Thoracic aorta (tissue), 2 donors: ENCODE results near the gene NFKB2. TPM values are rescaled to one million over a fixed set of nuclear protein-coding genes. Genes with fewer than 3 reads are reported as not detected.

Experiments
- ATAC-seq: fragments of 150-250 bp; one replicate; pipeline ENCODE4 v1.8.0; 2017; ENCODE audit warnings: low read depth; ENCODE audit not compliant: insufficient number of reproducible peaks, low FRiP score
- DNase-seq: peaks from one replicate; pipeline ENCODE4 v3.0.0-alpha.2; 2020; ENCODE audit warnings: low spot score
- H3K27ac ChIP-seq, 2 donors: fragments of 200-600 bp; sonication (generic); 1 replicate in 1 of 2; 2 replicates in 1 of 2; pipeline ENCODE4 v1.5.1; 2016; ENCODE audit warnings: mild to moderate bottlenecking in 2 of 2, moderate library complexity in 2 of 2
- H3K27me3 ChIP-seq: fragments of 200-600 bp; sonication (generic); replicated peaks from 2 replicates; pipeline ENCODE4 v1.6.0; 2016; ENCODE audit warnings: mild to moderate bottlenecking; ENCODE audit not compliant: insufficient read depth
- H3K36me3 ChIP-seq: fragments of 200-600 bp; sonication (generic); one replicate; pipeline ENCODE4 v1.5.1; 2016
- H3K4me1 ChIP-seq, 2 donors: fragments of 200-600 bp; sonication (generic); 1 replicate in 1 of 2; 2 replicates in 1 of 2; pipeline versions ENCODE4 v1.5.1 to v1.6.0; 2016; ENCODE audit warnings: low read depth in 2 of 2, mild to moderate bottlenecking in 1 of 2; ENCODE audit not compliant: control insufficient read depth in 1 of 2
- H3K4me3 ChIP-seq: fragments of 200-600 bp; sonication (generic); 2 replicates; pipeline ENCODE4 v1.5.1; 2016; ENCODE audit warnings: mild to moderate bottlenecking
- H3K9me3 ChIP-seq: fragments of 200-600 bp; sonication (generic); 2 replicates; pipeline ENCODE4 v1.5.1; 2016
- total RNA-seq, 2 donors: library from RNA; depleted of rRNA; stranded (reverse); fragments of >200 nt; gene quantifications; one replicate each; pipeline versions ENCODE4 v1.1.0 to v1.2.3, GENCODE V29; 2016
- TF ChIP-seq, protein P1 (sequence below): fragments of 200-600 bp; sonication (generic); IDR thresholded peaks from one replicate; pipeline ENCODE4 v1.5.1; 2019; ENCODE audit warnings: antibody characterized with exemption

NFKB2 gene
- total RNA-seq, 2 donors from 2014 or later = 26.8 to 40.9 TPM

GRCh38 chr10:102425444-102425843 lies 29.9 kb downstream of the NFKB2 start:
- TF ChIP-seq, protein P1, sequence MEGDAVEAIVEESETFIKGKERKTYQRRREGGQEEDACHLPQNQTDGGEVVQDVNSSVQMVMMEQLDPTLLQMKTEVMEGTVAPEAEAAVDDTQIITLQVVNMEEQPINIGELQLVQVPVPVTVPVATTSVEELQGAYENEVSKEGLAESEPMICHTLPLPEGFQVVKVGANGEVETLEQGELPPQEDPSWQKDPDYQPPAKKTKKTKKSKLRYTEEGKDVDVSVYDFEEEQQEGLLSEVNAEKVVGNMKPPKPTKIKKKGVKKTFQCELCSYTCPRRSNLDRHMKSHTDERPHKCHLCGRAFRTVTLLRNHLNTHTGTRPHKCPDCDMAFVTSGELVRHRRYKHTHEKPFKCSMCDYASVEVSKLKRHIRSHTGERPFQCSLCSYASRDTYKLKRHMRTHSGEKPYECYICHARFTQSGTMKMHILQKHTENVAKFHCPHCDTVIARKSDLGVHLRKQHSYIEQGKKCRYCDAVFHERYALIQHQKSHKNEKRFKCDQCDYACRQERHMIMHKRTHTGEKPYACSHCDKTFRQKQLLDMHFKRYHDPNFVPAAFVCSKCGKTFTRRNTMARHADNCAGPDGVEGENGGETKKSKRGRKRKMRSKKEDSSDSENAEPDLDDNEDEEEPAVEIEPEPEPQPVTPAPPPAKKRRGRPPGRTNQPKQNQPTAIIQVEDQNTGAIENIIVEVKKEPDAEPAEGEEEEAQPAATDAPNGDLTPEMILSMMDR = no peak
- ATAC-seq (no peak), DNase-seq (no peak)
- H3K27ac ChIP-seq = no peak overlapping the region
- H3K4me3 ChIP-seq = no peak overlapping the region
- no peaks in the 10 kb centered on the region for H3K9me3 ChIP-seq
- H3K36me3 ChIP-seq = peaks cover 16% of the 10 kb centered on the region
- no peaks in the 10 kb centered on the region for H3K27me3 ChIP-seq
- peaks cover 11 to 18% of the 10 kb centered on the region in 2 donors for H3K4me1 ChIP-seq

DNA sequence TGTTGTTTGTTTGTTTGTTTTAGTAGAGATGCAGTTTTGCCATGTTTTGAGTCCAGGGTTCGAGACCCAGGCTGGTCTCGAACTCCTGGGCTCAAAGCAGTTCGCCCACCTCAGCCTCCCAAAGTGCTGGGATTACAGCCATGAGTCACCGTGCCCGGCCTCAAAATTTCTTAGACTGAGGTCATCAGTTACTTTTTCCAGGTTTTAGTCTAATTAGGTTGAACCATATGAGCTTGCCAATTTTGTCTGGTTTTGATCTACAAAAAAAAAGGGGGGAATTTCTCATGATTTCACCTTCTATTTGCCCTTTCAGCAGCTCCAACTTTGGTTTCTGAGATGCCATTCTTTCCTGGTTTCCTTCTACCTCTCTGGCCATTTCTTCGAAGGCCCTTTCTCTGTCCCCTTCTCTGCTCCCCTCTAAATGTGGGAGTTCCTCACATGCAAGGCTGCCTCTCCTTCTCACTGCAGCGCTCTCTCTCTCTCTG lies 31.3 kb downstream of the NFKB2 start:
- no peak for ATAC-seq
- no peaks in the 10 kb centered on the region for H3K9me3 ChIP-seq
- no peaks in the 10 kb centered on the region for H3K27me3 ChIP-seq
- TF ChIP-seq, protein P1 = no peak
- peaks cover 16 to 26% of the 10 kb centered on the region in 2 donors for H3K4me1 ChIP-seq
- no peak overlapping the region for H3K4me3 ChIP-seq
- H3K27ac ChIP-seq = no peak overlapping the region
- no peak for DNase-seq
- peaks cover 16% of the 10 kb centered on the region for H3K36me3 ChIP-seq

DNA sequence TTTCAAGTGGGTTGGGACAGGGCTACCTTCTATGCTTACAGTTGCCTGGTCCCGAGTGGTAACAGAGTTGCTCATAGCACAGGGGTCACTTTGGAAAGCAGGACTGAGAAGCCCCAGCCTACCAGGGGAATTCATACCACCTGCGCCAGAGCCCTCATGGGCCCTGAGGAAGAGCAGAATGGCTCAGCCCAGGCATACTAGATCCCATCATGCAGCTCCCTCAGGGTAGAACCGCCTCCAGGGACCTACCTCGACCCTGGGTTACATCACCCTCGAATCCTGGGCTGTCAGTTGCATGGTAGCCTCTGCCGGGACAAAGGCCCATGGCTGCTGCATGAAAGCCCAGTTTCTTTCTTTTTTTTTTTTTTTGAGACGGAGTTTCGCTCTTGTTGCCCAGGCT lies 34.0 kb downstream of the NFKB2 start:
- TF ChIP-seq, protein P1 = no peak
- ATAC-seq (no peak), DNase-seq (no peak)
- H3K27ac ChIP-seq = no peak overlapping the region
- H3K27me3 ChIP-seq = no peaks in the 10 kb centered on the region
- peaks cover 11 to 19% of the 10 kb centered on the region in 2 donors for H3K4me1 ChIP-seq
- no peaks in the 10 kb centered on the region for H3K9me3 ChIP-seq
- no peak overlapping the region for H3K4me3 ChIP-seq
- H3K36me3 ChIP-seq = peaks cover 4% of the 10 kb centered on the region

- DNase-seq = no peak
- Histone ChIP-seq H3K27me3 (no peaks in the 10 kb centered on the region), H3K4me3 (peak overlapping the region; percentile 97), H3K36me3 (no peaks in the 10 kb centered on the region), H3K27ac (peak overlapping the region; percentile 56 to 72), H3K9me3 (no peaks in the 10 kb centered on the region), H3K4me1 (peaks cover 16 to 29% of the 10 kb centered on the region in 2 donors)
- TF ChIP-seq, protein P1 = no peak
- ATAC-seq = no peak
These were observed 36.1 kb downstream of the NFKB2 start for GRCh38 chr10:102431452-102432124.

DNA sequence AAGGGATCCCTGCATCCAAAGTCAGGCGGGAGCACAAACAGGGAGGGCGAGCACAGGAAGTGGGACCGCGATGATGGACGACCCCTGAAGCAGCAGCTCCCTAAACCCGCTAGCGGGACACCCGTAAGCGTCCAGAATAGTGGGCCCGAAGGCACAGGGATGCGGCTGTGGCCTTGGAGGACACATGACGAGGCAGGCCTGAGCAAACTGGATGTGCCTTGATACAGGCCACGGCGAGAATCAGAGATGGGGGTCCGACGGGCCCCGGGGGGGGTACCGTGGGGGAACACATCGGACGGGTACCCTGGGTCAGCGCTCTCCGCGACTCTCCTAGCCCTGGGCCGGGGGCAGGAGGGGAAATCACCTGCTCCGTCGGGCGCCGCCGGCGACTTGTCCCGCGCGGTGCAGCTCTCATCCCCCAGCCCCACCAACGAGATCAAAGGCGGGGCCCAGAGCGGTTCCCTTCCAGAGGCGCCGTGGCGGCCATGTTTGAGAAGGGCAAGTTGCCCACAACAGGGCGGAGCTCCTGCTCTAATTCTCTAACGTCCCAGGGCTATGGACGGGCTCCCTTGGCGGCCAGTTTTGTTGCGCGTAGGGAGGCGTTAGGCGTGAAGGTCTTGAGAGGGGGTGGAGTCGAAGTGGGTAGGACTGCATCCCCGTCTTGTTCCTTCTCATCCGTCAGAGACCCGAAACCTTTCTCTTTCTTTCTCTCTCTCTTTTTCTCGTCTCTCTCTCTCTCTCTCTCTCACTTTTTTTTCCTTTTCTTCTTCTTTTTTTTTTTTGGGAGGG lies 36.9 kb downstream of the NFKB2 start, which contains the start of gene CUEDC2:
Gene CUEDC2, minus strand, starts transcription at position 413 of the 789 bp plus-strand sequence. CDS start 7,386 bp downstream, outside the sequence.
- ATAC-seq = peak; percentile 78
- TF ChIP-seq, protein P1 = no peak
- H3K27ac ChIP-seq = peak within 1 kb of the TSS; percentile 56 to 72
- H3K4me3 ChIP-seq = peak within 1 kb of the TSS; percentile 97
- no peaks in the 10 kb centered on the region for H3K36me3 ChIP-seq
- peaks cover 16 to 29% of the 10 kb centered on the region in 2 donors for H3K4me1 ChIP-seq
- H3K27me3 ChIP-seq = no peaks in the 10 kb centered on the region
- peak; percentile 85 for DNase-seq
- H3K9me3 ChIP-seq = no peaks in the 10 kb centered on the region
